HepG2 (cell line): ENCODE data around the gene CTPS2. TPM values are rescaled to one million over a fixed set of nuclear protein-coding genes. Genes with fewer than 3 reads are reported as not detected.
"Not testable (repeated sequence)": the region's sequence is repeated elsewhere in the genome, so short reads cannot be mapped to it uniquely, and the experiment has no call there.

Experiments used
- ATAC-seq: fragments of 200-7000 bp; cut with Tn5 transposase; 3 replicates; pipeline ENCODE4 v1.9.1; 2020; ENCODE audit warnings: mild to moderate bottlenecking, moderate library complexity
- BruUV-seq: library from RNA; stranded (reverse); fragments of 400-500 nt; replicated peaks from 2 replicates; lab custom pipeline; 2021; lab: Mats Ljungman, UMichigan
- CTCF ChIA-PET: fragments of 300-600 bp; formaldehyde crosslinking; extraction: SDS; loops from one replicate; lab custom pipeline; 2021; ENCODE audit warnings: low total read pairs, inconsistent platforms, low intra/inter-chr PET ratio; lab: Yijun Ruan, JAX
- POLR2A ChIA-PET: fragments of 350-600 bp; sonication (Branson Sonifier 250); formaldehyde crosslinking; loops from one replicate; lab custom pipeline; 2020; ENCODE audit warnings: antibody characterized with exemption, inconsistent platforms; lab: Yijun Ruan, JAX
- DNase-seq: peaks from one replicate; pipeline ENCODE4 v3.0.0-alpha.2; 2015; ENCODE audit warnings: low spot score
- FAIRE-seq: peaks from 3 replicates; lab custom pipeline; 2011; peaks lifted over from hg19 to GRCh38; lab: Jason Lieb, UNC
- H2AFZ ChIP-seq: one replicate; pipeline ENCODE4 v1.6.1; 2011; ENCODE audit warnings: low read length, inconsistent platforms
- H3K27ac ChIP-seq: fragments of 300-600 bp; 3 replicates; pipeline ENCODE4 v1.8.0; 2011; ENCODE audit warnings: mixed run types, mild to moderate bottlenecking, mixed read lengths, low read length, inconsistent platforms; ENCODE audit not compliant: insufficient read depth; ENCODE audit errors: extremely low read length
- H3K27me3 ChIP-seq, 2 experiments: fragments of 200-600 bp in 1 of 2; 2 replicates in 1 of 2; 3 replicates in 1 of 2; pipeline versions ENCODE4 v1.6.0 to v1.8.0; 2011; ENCODE audit warnings: low read length in 2 of 2, mild to moderate bottlenecking in 2 of 2, moderate library complexity in 2 of 2, inconsistent platforms in 1 of 2; ENCODE audit not compliant: insufficient read depth in 2 of 2, control insufficient read depth in 1 of 2
- H3K36me3 ChIP-seq, 2 experiments: fragments of 200-600 bp in 1 of 2; replicated peaks in 1 of 2; 2 replicates in 1 of 2; 3 replicates in 1 of 2; pipeline versions ENCODE4 v1.5.1 to v1.8.0; 2011; ENCODE audit warnings: low read length in 2 of 2, inconsistent platforms in 1 of 2; ENCODE audit not compliant: insufficient read depth in 2 of 2, control insufficient read depth in 1 of 2
- H3K4me1 ChIP-seq: 2 replicates; pipeline ENCODE4 v1.5.1; 2012; ENCODE audit warnings: low read length, inconsistent platforms; ENCODE audit not compliant: insufficient read depth
- H3K4me2 ChIP-seq: 2 replicates; pipeline ENCODE4 v1.6.0; 2011; ENCODE audit warnings: low read depth, low read length, inconsistent platforms
- H3K4me3 ChIP-seq, 3 experiments: fragments of 200-600 bp in 1 of 3; sonication (generic), shearing (Covaris generic) in 1 of 3; replicated peaks in 1 of 3; 2 replicates each; pipeline ENCODE4 v1.5.1; 2011 to 2016; ENCODE audit warnings: low read length in 3 of 3, inconsistent platforms in 2 of 3, low read depth in 2 of 3, mild to moderate bottlenecking in 2 of 3, control low read depth in 1 of 3, mixed read lengths in 1 of 3; ENCODE audit not compliant: insufficient read depth in 1 of 3
- H3K79me2 ChIP-seq: one replicate; pipeline ENCODE4 v1.6.1; 2011; ENCODE audit warnings: low read length, inconsistent platforms; ENCODE audit not compliant: insufficient read depth
- H3K9ac ChIP-seq: 2 replicates; pipeline ENCODE4 v1.6.0; 2011; ENCODE audit warnings: mild to moderate bottlenecking, low read depth, low read length, inconsistent platforms; ENCODE audit not compliant: insufficient read depth
- H3K9me3 ChIP-seq: 2 replicates; pipeline ENCODE4 v1.5.1; 2012; ENCODE audit warnings: mild to moderate bottlenecking, low read length
- H4K20me1 ChIP-seq: 2 replicates; pipeline ENCODE4 v1.6.0; 2011; ENCODE audit warnings: inconsistent platforms, mild to moderate bottlenecking, low read length, moderate library complexity; ENCODE audit not compliant: insufficient read depth
- ATF5 ChIP-seq: sonication (generic); formaldehyde crosslinking; IDR thresholded peaks from 2 replicates; pipeline ENCODE4 v1.4.0; 2020; ENCODE audit warnings: mild to moderate bottlenecking, low read depth, missing genetic modification reagents
- BCL6 ChIP-seq: IDR thresholded peaks from 2 replicates; pipeline ENCODE4 v1.6.1; 2016; ENCODE audit warnings: missing genetic modification reagents, missing compliant biosample characterization
- CBX2 ChIP-seq, 2 experiments: fragments of 200-600 bp in 1 of 2; sonication (generic); formaldehyde crosslinking in 1 of 2; IDR thresholded peaks; 2 replicates each; pipeline versions ENCODE4 v1.7.0 to v1.8.1; 2018 to 2022; ENCODE audit warnings: low read depth in 2 of 2, low read length in 1 of 2, mild to moderate bottlenecking in 1 of 2, missing genetic modification reagents in 1 of 2
- CEBPB ChIP-seq: IDR thresholded peaks from 2 replicates; pipeline ENCODE4 v1.6.1; 2011; ENCODE audit warnings: low read depth, low read length, improper control_type of control experiment, borderline replicate concordance
- GTF2F1 ChIP-seq: fragments of 150-350 bp; IDR thresholded peaks from 2 replicates; pipeline ENCODE4 v1.6.1; 2014; ENCODE audit warnings: low read length
- HNRNPL ChIP-seq: fragments of 200-400 bp; formaldehyde crosslinking; IDR thresholded peaks from 2 replicates; pipeline ENCODE4 v1.6.1; 2017; ENCODE audit warnings: mild to moderate bottlenecking, low read depth, low read length
- KLF12 ChIP-seq: sonication (generic); formaldehyde crosslinking; IDR thresholded peaks from 2 replicates; pipeline ENCODE4 v1.4.0; 2020; ENCODE audit warnings: missing genetic modification reagents, borderline replicate concordance
- MTF1 ChIP-seq: sonication (generic); formaldehyde crosslinking; IDR thresholded peaks from 2 replicates; pipeline ENCODE4 v1.5.0; 2020; ENCODE audit warnings: missing genetic modification reagents
- POGZ ChIP-seq: sonication (generic); formaldehyde crosslinking; IDR thresholded peaks from 2 replicates; pipeline ENCODE4 v1.4.0; 2020; ENCODE audit warnings: mild to moderate bottlenecking, missing genetic modification reagents
- ZFP90 ChIP-seq: sonication (generic); formaldehyde crosslinking; IDR thresholded peaks from 2 replicates; pipeline ENCODE4 v1.8.0; 2022; ENCODE audit warnings: missing genetic modification reagents, mild to moderate bottlenecking, inconsistent platforms, borderline replicate concordance
- ZNF17 ChIP-seq: sonication (generic); formaldehyde crosslinking; IDR thresholded peaks from 2 replicates; pipeline ENCODE4 v1.5.0; 2020; ENCODE audit warnings: mild to moderate bottlenecking, missing genetic modification reagents
- ZNF253 ChIP-seq: sonication (generic); formaldehyde crosslinking; IDR thresholded peaks from 2 replicates; pipeline ENCODE4 v1.8.0; 2022; ENCODE audit warnings: mild to moderate bottlenecking, missing genetic modification reagents, borderline replicate concordance
- ZNF337 ChIP-seq: sonication (generic); formaldehyde crosslinking; IDR thresholded peaks from 2 replicates; pipeline ENCODE4 v1.5.1; 2020; ENCODE audit warnings: missing genetic modification reagents, low read depth, mild to moderate bottlenecking, borderline replicate concordance
- ZNF567 ChIP-seq: sonication (generic); formaldehyde crosslinking; IDR thresholded peaks from 2 replicates; pipeline ENCODE4 v1.8.1; 2023; ENCODE audit warnings: mild to moderate bottlenecking, missing genetic modification reagents, borderline replicate concordance
- WGBS: methylation state at CpG from one replicate; pipeline ENCODE4 v1.1.6; 2017; ENCODE audit warnings: low lambda C conversion rate; 5-methylcytosine and 5-hydroxymethylcytosine counted together
- in situ Hi-C: cut with HindIII; loops from 2 replicates; pipeline ENCODE4 v1.10.0; 2017; ENCODE audit warnings: low pct_unique_long_range_greater_than_20kb; ENCODE audit not compliant: extremely low pct_ligation_motif_present
- intact Hi-C: fragments of 100-400 bp; cut with micrococcal nuclease; formaldehyde crosslinking; loops from one replicate; pipeline ENCODE4 v1.10.0; 2022; ENCODE audit not compliant: unreplicated experiment
- polyA plus RNA-seq, 8 experiments: library from polyadenylated mRNA; depleted of rRNA in 3 of 8; stranded (reverse) in 7 of 8; unstranded in 1 of 8; fragments of >200 nt; fragmentation: Illumina TruSeq in 4 of 8; extraction: Trizol in 4 of 8; gene quantifications; 2 replicates each; pipeline versions ENCODE4 v1.2.1 to v1.2.3, GENCODE V29; 2011 to 2016; ENCODE audit warnings: low read depth in 4 of 8, missing spikeins in 1 of 8, mixed read lengths in 1 of 8; ENCODE audit not compliant: insufficient read depth in 1 of 8
- total RNA-seq, 5 experiments: library from RNA; depleted of rRNA; stranded (reverse); fragments of >200 nt; fragmentation: Illumina TruSeq; extraction: Trizol; gene quantifications; 2 replicates each; pipeline ENCODE4 v1.2.3, GENCODE V29; 2016; ENCODE audit warnings: low read depth in 1 of 5

Gene CTPS2
- total and polyA plus RNA-seq, 2 of the 13 experiments (the other 11 are each of a cell fraction or from before 2014, with no cell fraction given), result 10.3 to 26.1 TPM

DNA sequence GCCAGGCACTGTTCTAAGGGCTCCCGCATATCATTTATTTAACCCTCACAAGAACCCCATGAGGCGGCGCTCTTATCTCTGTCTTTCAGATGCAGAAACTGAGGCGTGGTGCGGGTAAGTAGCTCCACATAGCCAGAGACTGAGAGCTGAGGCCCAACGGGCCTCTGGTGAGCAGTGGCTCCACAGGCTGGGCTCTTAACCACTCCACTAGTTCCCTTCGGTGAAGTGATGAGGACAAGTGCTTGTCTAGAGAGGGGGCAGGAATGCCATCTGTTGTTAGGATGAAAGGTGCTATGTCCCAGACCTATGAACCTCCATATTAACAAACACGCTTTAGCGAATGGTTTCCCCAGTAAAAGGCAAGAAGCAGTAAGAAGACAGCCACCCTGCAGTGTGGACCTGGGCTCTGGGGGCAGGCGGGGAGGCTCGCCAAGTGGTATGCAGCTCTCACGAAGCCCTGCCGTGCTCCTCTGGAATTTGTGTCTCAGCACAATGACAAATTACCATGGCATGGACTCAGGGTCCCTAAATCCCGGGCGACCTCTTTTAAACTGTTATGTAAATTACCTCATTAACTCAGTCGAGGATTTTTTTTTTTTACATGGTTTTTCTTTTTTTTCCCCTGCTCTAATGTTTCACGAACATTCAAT is 83.4 kb downstream of the CTPS2 start:
- DNase-seq (no peak), FAIRE-seq (no peak)
- WGBS, result 92% methylated on average over 6 of the region's 17 CpGs

DNA sequence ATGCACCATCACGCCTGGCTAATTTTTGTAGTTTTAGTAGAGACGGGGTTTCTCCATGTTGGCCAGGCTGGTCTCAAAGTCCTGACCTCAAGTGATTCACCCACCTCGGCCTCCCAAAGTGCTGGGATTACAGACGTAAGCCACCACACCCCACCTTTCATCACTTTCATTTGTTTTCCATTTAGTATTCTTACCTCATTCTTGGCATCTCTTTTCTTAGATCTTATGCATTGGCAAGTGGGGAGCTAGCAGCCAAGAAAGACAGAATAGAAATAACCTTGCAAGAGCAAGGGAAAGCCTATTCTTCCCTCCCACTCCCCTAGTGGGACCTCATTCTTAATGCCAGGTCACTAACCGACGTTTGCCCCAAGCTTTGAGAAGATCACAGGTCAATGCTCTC is 84.0 kb downstream of the CTPS2 start:
- not testable (repeated sequence) for H3K4me2 ChIP-seq

More for the DNA sequence above, 83.4 kb downstream of the CTPS2 start:
- Histone ChIP-seq H3K79me2 (no peaks in the 10 kb centered on the region), H3K27ac (no peak overlapping the region), H3K36me3 (peaks cover 0 to 4% of the 10 kb centered on the region in 2 experiments; a peak in 1 of 5 replicates), H3K9me3 (no peaks in the 10 kb centered on the region), H3K4me1 (no peaks in the 10 kb centered on the region), H3K4me3 (no peak overlapping the region), H3K27me3 (no peaks in the 10 kb centered on the region), H3K9ac (no peak overlapping the region), H2AFZ (no peak overlapping the region), H4K20me1 (no peaks in the 10 kb centered on the region), H3K4me2 (no peak overlapping the region)
- CTCF ChIA-PET, result no interaction called here
- in situ Hi-C loops, result no loop called here
- no TSS peak for BruUV-seq
- POLR2A ChIA-PET, result no interaction called here
- no peak for ATAC-seq
- TF ChIP-seq ZFP90 (no peak), CEBPB (no peak), CBX2 (IDR thresholded peaks at IDR 0.05; ENCODE audit: low read depth, low read length) (no peak), CBX2 (CRISPR knock-in tag; IDR thresholded peaks at IDR 0.05; ENCODE audit: low read depth) (no peak), HNRNPL (no peak), ZNF337 (CRISPR knock-in tag) (no peak), POGZ (CRISPR knock-in tag) (no peak), MTF1 (CRISPR knock-in tag) (no peak), ZNF253 (CRISPR knock-in tag) (no peak), ZNF17 (CRISPR knock-in tag) (no peak), BCL6 (no peak), GTF2F1 (no peak), ATF5 (CRISPR knock-in tag) (no peak), KLF12 (no peak), ZNF567 (no peak)
- intact Hi-C loops, result no loop called here

More for the DNA sequence above, 84.0 kb downstream of the CTPS2 start:
- H3K79me2 ChIP-seq, CTCF ChIA-PET, H3K9me3 ChIP-seq, ATAC-seq, intact Hi-C loops, in situ Hi-C loops, H3K36me3 ChIP-seq, BruUV-seq, H4K20me1 ChIP-seq, H2AFZ ChIP-seq, H3K9ac ChIP-seq, FAIRE-seq, H3K27ac ChIP-seq, DNase-seq, POLR2A ChIA-PET, H3K27me3 ChIP-seq, H3K4me1 ChIP-seq, H3K4me3 ChIP-seq: not testable (repeated sequence)
- 95% methylated on average over 6 of the region's 6 CpGs for WGBS
